ENCODE measurements around the gene GRK4.
A peak's percentile ranks its signal among the peaks of the same experiment; 100 is the strongest.

Gene GRK4

DNA sequence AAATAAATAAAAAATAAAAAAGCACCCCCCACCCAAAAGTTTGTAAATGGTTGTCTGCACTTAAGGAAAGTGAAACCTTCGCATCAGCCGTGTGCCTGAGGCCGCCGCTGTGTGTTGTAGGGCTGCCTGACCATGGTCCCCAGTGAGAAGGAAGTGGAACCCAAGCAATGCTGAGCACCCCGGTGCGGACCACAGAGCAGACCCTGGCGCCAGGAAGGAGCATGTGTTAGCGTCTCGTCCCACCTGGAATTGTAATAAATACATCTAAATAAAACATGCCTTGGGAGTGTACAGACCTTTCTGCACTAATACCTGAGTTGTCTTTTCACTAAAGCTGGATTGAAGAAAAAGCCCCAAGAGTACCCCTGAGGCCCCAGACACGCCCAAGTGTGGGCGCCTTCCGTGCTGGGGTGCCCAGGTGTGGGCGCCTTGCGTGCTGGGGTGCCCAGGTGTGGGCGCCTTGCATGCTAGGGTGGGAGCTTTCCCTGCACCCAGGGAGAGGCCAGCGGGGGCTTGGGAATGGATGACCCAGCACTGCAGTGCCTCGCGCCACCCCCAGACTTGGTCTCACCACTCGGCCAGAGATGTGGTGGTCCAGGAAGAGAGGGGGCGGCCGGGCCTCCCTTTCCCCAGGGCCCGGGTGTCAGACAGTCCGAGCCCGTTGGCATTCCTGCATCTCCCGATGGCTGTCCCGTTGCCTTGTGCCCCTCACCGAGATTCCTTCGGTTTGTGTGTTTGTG is 77.3 kb downstream of the GRK4 start:
- H3F3A ChIP-seq (ENCODE audit: low read depth): no peaks in the 10 kb centered on the region
- H3K27me3 ChIP-seq (ENCODE audit: insufficient read depth, low read length, poor library complexity, severe bottlenecking): no peaks in the 10 kb centered on the region
- H2AFZ ChIP-seq (ENCODE audit: low read length): peak overlapping the region; percentile 93
- no peaks in the 10 kb centered on the region for H3K36me3 ChIP-seq (ENCODE audit: insufficient read depth, low read length)
- H3K4me1 ChIP-seq (ENCODE audit: insufficient read depth, low read length, poor library complexity, severe bottlenecking): peaks cover 11% of the 10 kb centered on the region
- peak overlapping the region; percentile 64 for H3K9ac ChIP-seq (ENCODE audit: low read depth, low read length, poor library complexity, severe bottlenecking)
- H4K20me1 ChIP-seq (ENCODE audit: insufficient read depth, low read length, poor library complexity, severe bottlenecking): no peaks in the 10 kb centered on the region
- no peaks in the 10 kb centered on the region for H3K79me2 ChIP-seq (ENCODE audit: insufficient read depth, low read length)
- no peak for TF ChIP-seq EZH2phosphoT487 (IDR thresholded peaks at IDR 0.05; ENCODE audit: borderline replicate concordance)
- TF ChIP-seq, protein P1, sequence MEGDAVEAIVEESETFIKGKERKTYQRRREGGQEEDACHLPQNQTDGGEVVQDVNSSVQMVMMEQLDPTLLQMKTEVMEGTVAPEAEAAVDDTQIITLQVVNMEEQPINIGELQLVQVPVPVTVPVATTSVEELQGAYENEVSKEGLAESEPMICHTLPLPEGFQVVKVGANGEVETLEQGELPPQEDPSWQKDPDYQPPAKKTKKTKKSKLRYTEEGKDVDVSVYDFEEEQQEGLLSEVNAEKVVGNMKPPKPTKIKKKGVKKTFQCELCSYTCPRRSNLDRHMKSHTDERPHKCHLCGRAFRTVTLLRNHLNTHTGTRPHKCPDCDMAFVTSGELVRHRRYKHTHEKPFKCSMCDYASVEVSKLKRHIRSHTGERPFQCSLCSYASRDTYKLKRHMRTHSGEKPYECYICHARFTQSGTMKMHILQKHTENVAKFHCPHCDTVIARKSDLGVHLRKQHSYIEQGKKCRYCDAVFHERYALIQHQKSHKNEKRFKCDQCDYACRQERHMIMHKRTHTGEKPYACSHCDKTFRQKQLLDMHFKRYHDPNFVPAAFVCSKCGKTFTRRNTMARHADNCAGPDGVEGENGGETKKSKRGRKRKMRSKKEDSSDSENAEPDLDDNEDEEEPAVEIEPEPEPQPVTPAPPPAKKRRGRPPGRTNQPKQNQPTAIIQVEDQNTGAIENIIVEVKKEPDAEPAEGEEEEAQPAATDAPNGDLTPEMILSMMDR (conservative IDR thresholded peaks at IDR 0.05; ENCODE audit: low read length): no peak
- H3K9me2 ChIP-seq (replicated peaks; ENCODE audit: low read depth, low read length): no peaks in the 10 kb centered on the region
- peak overlapping the region; percentile 78 for H3K4me2 ChIP-seq (ENCODE audit: low read depth, low read length, poor library complexity, severe bottlenecking)
- H3K9me3 ChIP-seq (ENCODE audit: insufficient read depth, low read depth, low read length): no peaks in the 10 kb centered on the region
- H3K4me3 ChIP-seq (ENCODE audit: low read length, poor library complexity, severe bottlenecking): peak overlapping the region; percentile 75

DNA sequence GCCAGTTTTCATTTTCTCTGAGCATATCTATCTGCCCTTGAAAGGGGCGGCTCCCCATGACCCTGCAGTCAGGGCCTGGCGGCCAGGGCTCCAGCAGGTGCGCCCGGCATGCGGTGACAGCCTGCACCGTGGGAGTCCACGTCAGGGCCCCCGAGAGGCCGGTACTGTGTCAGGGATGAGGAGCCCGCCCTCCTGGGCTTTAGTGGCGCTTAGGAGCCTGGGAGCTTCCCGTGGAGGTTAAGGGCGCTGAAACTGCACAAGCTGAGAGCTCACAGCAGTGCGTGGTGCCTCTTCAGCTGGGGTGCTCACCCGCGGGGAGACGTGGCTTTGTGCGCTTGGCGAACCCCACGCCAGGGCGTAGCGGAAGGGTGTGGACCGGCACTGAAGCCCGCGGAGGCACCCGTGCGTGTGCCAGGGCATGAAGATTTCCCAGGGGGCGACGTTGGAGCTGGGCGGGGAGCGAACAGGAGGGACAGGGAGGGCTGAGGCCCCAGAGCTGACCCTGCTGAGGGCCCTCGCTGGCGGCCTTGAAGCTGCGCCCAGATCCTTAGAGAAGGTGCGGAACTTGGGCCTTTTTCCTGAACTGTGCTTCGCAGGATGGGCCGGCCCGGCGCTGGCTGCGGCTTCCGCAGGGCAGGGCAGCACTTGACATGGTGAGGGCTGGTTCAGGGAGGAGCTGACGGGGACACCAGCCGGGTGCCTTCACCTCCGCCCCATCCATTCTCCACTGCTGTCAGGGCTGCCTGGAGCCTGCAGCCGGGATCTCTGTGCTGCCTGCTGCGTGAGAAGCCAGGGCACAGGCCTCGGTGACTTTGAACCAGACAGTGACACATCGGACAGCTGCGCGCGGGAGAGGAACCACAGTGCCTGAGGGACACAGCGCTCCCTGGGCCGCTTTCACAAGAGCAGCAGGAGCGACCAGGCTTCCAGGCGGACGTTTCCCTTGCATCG is 78.1 kb downstream of the GRK4 start:
- H4K20me1 ChIP-seq (ENCODE audit: insufficient read depth, low read length, poor library complexity, severe bottlenecking): no peaks in the 10 kb centered on the region
- H3K79me2 ChIP-seq (ENCODE audit: insufficient read depth, low read length): no peaks in the 10 kb centered on the region
- H3K27me3 ChIP-seq (ENCODE audit: insufficient read depth, low read length, poor library complexity, severe bottlenecking): no peaks in the 10 kb centered on the region
- TF ChIP-seq EZH2phosphoT487 (IDR thresholded peaks at IDR 0.05; ENCODE audit: borderline replicate concordance): no peak
- TF ChIP-seq, protein P1 (conservative IDR thresholded peaks at IDR 0.05; ENCODE audit: low read length): no peak
- peaks cover 13% of the 10 kb centered on the region for H3K4me1 ChIP-seq (ENCODE audit: insufficient read depth, low read length, poor library complexity, severe bottlenecking)
- H3K36me3 ChIP-seq (ENCODE audit: insufficient read depth, low read length): no peaks in the 10 kb centered on the region
- H3K9me2 ChIP-seq (replicated peaks; ENCODE audit: low read depth, low read length): no peaks in the 10 kb centered on the region
- H3K9me3 ChIP-seq (ENCODE audit: insufficient read depth, low read depth, low read length): no peaks in the 10 kb centered on the region
- peak overlapping the region; percentile 93 for H2AFZ ChIP-seq (ENCODE audit: low read length)
- H3K4me3 ChIP-seq (ENCODE audit: low read length, poor library complexity, severe bottlenecking): peak overlapping the region; percentile 75
- no peaks in the 10 kb centered on the region for H3F3A ChIP-seq (ENCODE audit: low read depth)
- peak overlapping the region; percentile 64 for H3K9ac ChIP-seq (ENCODE audit: low read depth, low read length, poor library complexity, severe bottlenecking)
- peak overlapping the region; percentile 78 for H3K4me2 ChIP-seq (ENCODE audit: low read depth, low read length, poor library complexity, severe bottlenecking)

DNA sequence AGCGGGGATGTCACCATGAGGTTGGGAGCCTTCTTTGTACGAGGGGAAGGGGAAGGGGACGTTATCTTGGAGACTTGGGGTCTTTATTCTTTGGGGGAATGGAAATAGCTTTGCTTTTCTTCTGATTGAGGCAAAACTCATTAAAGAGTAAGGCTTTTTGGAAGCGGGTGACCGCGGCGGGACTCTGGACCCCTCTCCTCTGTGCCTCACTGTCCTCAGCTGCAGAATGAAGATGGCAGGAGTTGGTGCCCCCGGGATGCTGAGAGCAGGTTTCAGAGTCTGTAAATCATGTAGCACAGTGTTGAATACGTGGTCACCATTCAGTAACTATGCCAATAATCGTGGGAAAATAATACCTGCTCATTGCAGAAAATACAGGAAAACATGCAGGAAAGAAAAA is 78.9 kb downstream of the GRK4 start:
- H3K9ac ChIP-seq (ENCODE audit: low read depth, low read length, poor library complexity, severe bottlenecking): peak overlapping the region; percentile 64

More for the DNA sequence above, 78.9 kb downstream of the GRK4 start:
- H4K20me1 ChIP-seq (ENCODE audit: insufficient read depth, low read length, poor library complexity, severe bottlenecking): no peaks in the 10 kb centered on the region
- H3K9me2 ChIP-seq (replicated peaks; ENCODE audit: low read depth, low read length): no peaks in the 10 kb centered on the region
- H3K4me1 ChIP-seq (ENCODE audit: insufficient read depth, low read length, poor library complexity, severe bottlenecking): peaks cover 13% of the 10 kb centered on the region
- no peaks in the 10 kb centered on the region for H3K27me3 ChIP-seq (ENCODE audit: insufficient read depth, low read length, poor library complexity, severe bottlenecking)
- peak overlapping the region; percentile 78 for H3K4me2 ChIP-seq (ENCODE audit: low read depth, low read length, poor library complexity, severe bottlenecking)
- no peaks in the 10 kb centered on the region for H3K79me2 ChIP-seq (ENCODE audit: insufficient read depth, low read length)
- H3F3A ChIP-seq (ENCODE audit: low read depth): no peaks in the 10 kb centered on the region
- no peaks in the 10 kb centered on the region for H3K9me3 ChIP-seq (ENCODE audit: insufficient read depth, low read depth, low read length)
- H2AFZ ChIP-seq (ENCODE audit: low read length): peak overlapping the region; percentile 93
- peak overlapping the region; percentile 75 for H3K4me3 ChIP-seq (ENCODE audit: low read length, poor library complexity, severe bottlenecking)
- TF ChIP-seq, protein P1 (conservative IDR thresholded peaks at IDR 0.05; ENCODE audit: low read length): no peak
- no peak for TF ChIP-seq EZH2phosphoT487 (IDR thresholded peaks at IDR 0.05; ENCODE audit: borderline replicate concordance)
- no peaks in the 10 kb centered on the region for H3K36me3 ChIP-seq (ENCODE audit: insufficient read depth, low read length)

All from Loucy (cell line).